SU-DHL-6 (cell line): ENCODE data around the gene TATDN3.
"Not testable (repeated sequence)": the region's sequence is repeated elsewhere in the genome, so short reads cannot be mapped to it uniquely, and the experiment has no call there.

Experiments
- CTCF ChIP-seq: fragments of 200-600 bp; sonication (generic); IDR thresholded peaks from one replicate; pipeline ENCODE4 v1.5.1; 2017; ENCODE audit warnings: antibody characterized with exemption, mild to moderate bottlenecking, low read length, moderate library complexity; ENCODE audit not compliant: insufficient read depth, poor library complexity, severe bottlenecking
- EZH2phosphoT487 ChIP-seq: fragments of 200-600 bp; sonication (generic), shearing (Covaris generic); conservative IDR thresholded peaks from 2 replicates; pipeline ENCODE4 v1.6.1; 2018; ENCODE audit warnings: mild to moderate bottlenecking, antibody characterized with exemption, low read length, moderate library complexity, mixed read lengths

GRCh38 chr1:212844521-212844920 lies 52.8 kb downstream of the TATDN3 start:
- not testable (repeated sequence) for TF ChIP-seq CTCF, EZH2phosphoT487
